ENCODE measurements around the gene SELPLG. TPM values are rescaled to one million over a fixed set of nuclear protein-coding genes. Genes with fewer than 3 reads are reported as not detected.
A peak's percentile ranks its signal among the peaks of the same experiment; 100 is the strongest.

The SELPLG gene
- total and polyA plus RNA-seq, 2 experiments from 2014 or later = 1.4 to 3.5 TPM

DNA sequence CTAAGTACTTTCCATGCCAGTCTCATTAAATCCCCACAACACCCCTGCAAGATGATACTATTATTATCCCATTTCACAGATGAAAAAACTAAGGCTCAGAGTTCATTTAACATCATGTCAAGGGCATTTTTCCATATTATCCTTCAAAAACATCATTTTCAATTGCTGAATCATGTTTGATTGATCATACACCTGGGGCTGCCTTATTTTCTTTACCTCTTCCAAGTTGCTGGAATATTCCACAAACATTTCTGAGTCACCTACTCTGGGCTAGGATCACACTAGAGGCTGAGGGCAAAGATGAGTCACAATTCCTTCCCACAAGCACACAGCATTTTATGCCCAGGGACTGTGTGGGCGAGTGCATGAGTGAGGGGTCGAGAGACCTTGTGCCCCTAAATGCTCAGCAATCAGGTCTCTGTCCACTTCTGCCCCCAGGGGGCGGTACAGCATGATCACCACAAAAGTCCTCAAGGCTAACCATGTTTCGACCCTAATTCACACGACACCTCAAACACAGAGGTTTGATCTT is 21.7 kb downstream of the SELPLG start:
- Histone ChIP-seq H3K4me3 (no peak overlapping the region), H3K27ac (no peak overlapping the region), H3K9me3 (ENCODE audit: low read depth) (no peaks in the 10 kb centered on the region), H3K4me1 (ENCODE audit: low read depth) (peaks cover 8% of the 10 kb centered on the region), H3K36me3 (no peaks in the 10 kb centered on the region), H3K27me3 (no peaks in the 10 kb centered on the region)
- TF ChIP-seq, protein P1, sequence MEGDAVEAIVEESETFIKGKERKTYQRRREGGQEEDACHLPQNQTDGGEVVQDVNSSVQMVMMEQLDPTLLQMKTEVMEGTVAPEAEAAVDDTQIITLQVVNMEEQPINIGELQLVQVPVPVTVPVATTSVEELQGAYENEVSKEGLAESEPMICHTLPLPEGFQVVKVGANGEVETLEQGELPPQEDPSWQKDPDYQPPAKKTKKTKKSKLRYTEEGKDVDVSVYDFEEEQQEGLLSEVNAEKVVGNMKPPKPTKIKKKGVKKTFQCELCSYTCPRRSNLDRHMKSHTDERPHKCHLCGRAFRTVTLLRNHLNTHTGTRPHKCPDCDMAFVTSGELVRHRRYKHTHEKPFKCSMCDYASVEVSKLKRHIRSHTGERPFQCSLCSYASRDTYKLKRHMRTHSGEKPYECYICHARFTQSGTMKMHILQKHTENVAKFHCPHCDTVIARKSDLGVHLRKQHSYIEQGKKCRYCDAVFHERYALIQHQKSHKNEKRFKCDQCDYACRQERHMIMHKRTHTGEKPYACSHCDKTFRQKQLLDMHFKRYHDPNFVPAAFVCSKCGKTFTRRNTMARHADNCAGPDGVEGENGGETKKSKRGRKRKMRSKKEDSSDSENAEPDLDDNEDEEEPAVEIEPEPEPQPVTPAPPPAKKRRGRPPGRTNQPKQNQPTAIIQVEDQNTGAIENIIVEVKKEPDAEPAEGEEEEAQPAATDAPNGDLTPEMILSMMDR (IDR thresholded peaks at IDR 0.05; ENCODE audit: low read depth, low read length) = peak; percentile 54
- DNase-seq (ENCODE audit: low read depth in 1 of 2, low spot score in 1 of 2) = peak in 1 of 2 donors; percentile 64

DNA sequence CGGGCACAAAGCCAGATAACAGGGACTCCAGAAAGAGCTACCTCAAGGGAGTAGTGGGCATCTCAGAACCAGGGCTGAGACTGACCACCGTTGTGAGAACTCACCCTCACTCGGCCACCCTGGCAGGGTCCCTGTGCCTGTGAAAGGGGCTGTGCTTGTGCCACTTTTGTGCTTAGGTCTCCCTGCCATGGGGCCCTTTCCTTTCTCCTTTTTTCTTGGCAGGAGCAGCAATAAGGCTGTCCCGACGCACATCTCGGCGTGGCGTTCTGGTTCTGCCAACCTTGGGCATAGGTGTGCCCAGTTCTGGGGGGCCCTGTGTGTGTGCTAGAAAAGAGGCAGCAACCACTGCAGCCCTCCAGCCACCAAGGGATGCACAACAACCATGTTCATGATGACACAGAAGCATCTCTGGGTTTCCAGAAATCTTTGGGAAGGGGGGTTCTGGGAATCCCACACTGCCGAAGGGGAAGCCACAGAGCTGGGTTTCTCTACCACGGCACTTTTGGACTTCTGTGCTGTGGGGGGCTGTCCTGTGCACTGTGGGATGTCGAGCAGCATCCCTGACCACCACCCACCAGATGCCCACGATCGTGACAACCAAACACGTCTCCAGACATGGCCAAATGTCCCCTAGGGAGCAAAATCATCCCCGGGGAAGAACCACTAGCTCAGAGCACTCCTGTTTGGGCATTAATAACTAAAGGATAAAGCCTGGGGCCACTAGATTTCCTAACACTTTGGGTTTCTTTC is 22.7 kb downstream of the SELPLG start:
- TF ChIP-seq, protein P1 (IDR thresholded peaks at IDR 0.05; ENCODE audit: low read depth, low read length) = no peak
- no peak for DNase-seq (ENCODE audit: low read depth in 1 of 2, low spot score in 1 of 2)
- H3K4me3 ChIP-seq = no peak overlapping the region
- H3K4me1 ChIP-seq (ENCODE audit: low read depth) = peaks cover 8% of the 10 kb centered on the region
- no peak overlapping the region for H3K27ac ChIP-seq
- no peaks in the 10 kb centered on the region for H3K9me3 ChIP-seq (ENCODE audit: low read depth)
- H3K27me3 ChIP-seq = no peaks in the 10 kb centered on the region
- H3K36me3 ChIP-seq = no peaks in the 10 kb centered on the region

DNA sequence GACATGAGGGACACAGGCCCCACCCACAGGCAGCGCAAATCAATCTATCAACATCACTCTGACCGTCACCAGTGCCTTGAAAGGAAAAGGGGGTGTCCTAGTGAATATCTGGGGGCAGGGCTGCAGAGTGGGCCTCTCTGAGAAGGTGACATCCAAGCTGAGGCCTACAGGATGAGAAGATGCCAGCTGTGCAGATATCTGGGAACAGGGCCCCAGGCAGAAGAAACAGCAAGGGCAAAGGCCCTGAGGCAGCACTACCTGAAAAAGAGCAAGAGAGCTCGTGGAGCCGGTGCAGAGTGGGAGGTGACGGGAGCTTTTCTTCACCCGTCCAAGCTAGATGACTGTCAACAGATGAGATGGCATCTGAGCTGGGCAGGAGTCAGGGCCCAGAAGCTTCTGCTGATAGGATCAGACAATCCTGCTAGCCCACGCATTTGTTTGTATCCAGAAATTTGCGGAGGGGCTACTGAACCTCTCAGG is 23.3 kb downstream of the SELPLG start:
- TF ChIP-seq, protein P1 (IDR thresholded peaks at IDR 0.05; ENCODE audit: low read depth, low read length) = no peak
- no peak overlapping the region for H3K4me3 ChIP-seq
- H3K9me3 ChIP-seq (ENCODE audit: low read depth) = no peaks in the 10 kb centered on the region
- H3K4me1 ChIP-seq (ENCODE audit: low read depth) = peaks cover 8% of the 10 kb centered on the region
- no peak for DNase-seq (ENCODE audit: low read depth in 1 of 2, low spot score in 1 of 2)
- H3K27ac ChIP-seq = no peak overlapping the region
- H3K36me3 ChIP-seq = no peaks in the 10 kb centered on the region
- H3K27me3 ChIP-seq = no peaks in the 10 kb centered on the region

DNA sequence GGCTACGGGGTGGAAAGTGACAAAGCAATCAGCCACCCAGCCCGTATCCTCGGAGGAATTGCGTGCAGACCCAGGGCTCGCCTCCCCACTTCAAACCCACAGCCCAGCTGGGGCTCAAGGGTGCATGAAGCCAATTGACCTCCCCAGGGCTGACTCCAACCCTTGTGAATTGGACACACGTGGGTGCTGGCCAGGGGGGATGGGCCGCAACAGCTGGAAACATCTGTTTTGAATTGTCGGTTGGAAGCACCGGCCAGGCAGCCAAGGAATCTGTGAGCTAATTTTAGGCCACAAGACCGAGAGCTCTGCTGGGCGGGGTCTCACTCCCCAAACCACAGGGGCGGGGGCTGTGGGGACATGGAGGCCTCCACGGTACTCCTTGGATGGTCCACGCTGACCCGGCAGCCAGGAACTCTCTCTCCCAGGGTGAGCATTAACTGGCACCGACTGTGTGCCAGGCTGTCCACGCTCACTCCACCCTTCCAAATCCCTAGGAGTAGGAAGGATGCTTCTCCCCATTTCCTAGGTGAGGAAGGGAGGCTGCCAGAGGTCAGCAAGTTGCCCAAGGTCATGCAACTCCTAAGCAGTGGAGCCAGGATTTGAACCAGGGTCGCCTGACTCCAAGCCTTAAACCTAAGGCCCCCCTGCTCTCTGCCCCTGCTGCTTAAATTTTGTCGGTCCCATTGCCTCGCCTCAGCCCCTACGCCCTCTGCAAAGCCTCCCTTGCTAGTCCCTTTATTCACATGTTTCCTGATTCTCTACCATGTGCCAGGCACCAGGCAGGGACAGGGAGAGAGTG is 24.0 kb downstream of the SELPLG start:
- H3K27me3 ChIP-seq = no peaks in the 10 kb centered on the region
- no peak overlapping the region for H3K4me3 ChIP-seq
- TF ChIP-seq, protein P1 (IDR thresholded peaks at IDR 0.05; ENCODE audit: low read depth, low read length) = no peak
- no peaks in the 10 kb centered on the region for H3K9me3 ChIP-seq (ENCODE audit: low read depth)
- no peaks in the 10 kb centered on the region for H3K36me3 ChIP-seq
- peak; percentile 34 to 90 for DNase-seq (ENCODE audit: low read depth in 1 of 2, low spot score in 1 of 2)
- H3K27ac ChIP-seq = no peak overlapping the region
- H3K4me1 ChIP-seq (ENCODE audit: low read depth) = peaks cover 8% of the 10 kb centered on the region

DNA sequence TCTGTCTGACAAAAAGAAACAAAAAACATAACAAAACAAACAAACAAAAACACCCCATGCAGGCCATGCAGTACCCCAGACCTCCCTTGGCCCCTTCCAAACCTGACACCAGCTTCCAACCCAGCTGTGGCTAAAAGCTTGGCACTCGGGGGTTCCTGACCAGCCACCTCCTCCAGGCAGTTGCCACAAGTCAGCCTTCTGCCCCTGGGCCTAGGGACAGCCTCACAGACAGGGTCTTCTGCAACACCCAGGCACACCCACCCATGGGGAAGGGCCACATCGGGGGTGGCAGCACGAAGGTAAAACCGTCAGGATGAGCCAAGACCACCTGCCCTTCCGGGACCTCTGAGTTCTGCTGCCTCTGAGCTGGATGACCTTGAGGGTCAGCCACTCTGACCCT is 25.1 kb downstream of the SELPLG start:
- peaks cover 8% of the 10 kb centered on the region for H3K4me1 ChIP-seq (ENCODE audit: low read depth)
- TF ChIP-seq, protein P1 (IDR thresholded peaks at IDR 0.05; ENCODE audit: low read depth, low read length) = no peak

More for the DNA sequence above, 25.1 kb downstream of the SELPLG start:
- no peak overlapping the region for H3K27ac ChIP-seq
- H3K36me3 ChIP-seq = no peaks in the 10 kb centered on the region
- H3K9me3 ChIP-seq (ENCODE audit: low read depth) = no peaks in the 10 kb centered on the region
- no peaks in the 10 kb centered on the region for H3K27me3 ChIP-seq
- DNase-seq (ENCODE audit: low read depth in 1 of 2, low spot score in 1 of 2) = no peak
- no peak overlapping the region for H3K4me3 ChIP-seq

Data from cardiac muscle cell (in vitro differentiated cells and primary cell).